WTC11 (cell line): ENCODE data around the gene ATP2B2.

Experiments used
- ARID4B ChIP-seq: sonication (generic); formaldehyde crosslinking; IDR thresholded peaks from 2 replicates; pipeline ENCODE4 v1.8.0; 2023; ENCODE audit warnings: missing genetic modification reagents, mild to moderate bottlenecking, borderline replicate concordance
- CTCF ChIP-seq: fragments of 200-600 bp; IDR thresholded peaks from 2 replicates; pipeline ENCODE4 v1.8.0; 2022; ENCODE audit warnings: antibody characterized with exemption
- ESRRA ChIP-seq: sonication (generic); formaldehyde crosslinking; IDR thresholded peaks from 2 replicates; pipeline ENCODE4 v1.8.1; 2022; ENCODE audit warnings: mild to moderate bottlenecking, missing genetic modification reagents, borderline replicate concordance
- NFYB ChIP-seq: sonication (generic); formaldehyde crosslinking; conservative IDR thresholded peaks from 2 replicates; pipeline ENCODE4 v1.8.0; 2022; ENCODE audit warnings: low read depth, missing genetic modification reagents
- NR2C2 ChIP-seq: sonication (generic); formaldehyde crosslinking; IDR thresholded peaks from 2 replicates; pipeline ENCODE4 v1.8.0; 2022; ENCODE audit warnings: mild to moderate bottlenecking, missing genetic modification reagents
- NR3C1 ChIP-seq: sonication (generic); formaldehyde crosslinking; conservative IDR thresholded peaks from 2 replicates; pipeline ENCODE4 v1.8.1; 2023; ENCODE audit warnings: low read depth, mild to moderate bottlenecking, missing genetic modification reagents
- RORB ChIP-seq: fragments of 250-450 bp; sonication (Bioruptor Pico); IDR thresholded peaks from 2 replicates; pipeline ENCODE4 v1.9.0; 2021; ENCODE audit warnings: mild to moderate bottlenecking
- ZNF219 ChIP-seq: sonication (generic); formaldehyde crosslinking; IDR thresholded peaks from 2 replicates; pipeline ENCODE4 v1.8.0; 2023; ENCODE audit warnings: missing genetic modification reagents, mild to moderate bottlenecking, borderline replicate concordance
- ZNF416 ChIP-seq: fragments of 250-450 bp; sonication (Bioruptor Pico); IDR thresholded peaks from 2 replicates; pipeline ENCODE4 v1.9.0; 2021; ENCODE audit warnings: mild to moderate bottlenecking, inconsistent platforms
- ZNF671 ChIP-seq: fragments of 250-450 bp; sonication (Bioruptor Pico); IDR thresholded peaks from 2 replicates; pipeline ENCODE4 v1.8.0; 2021; ENCODE audit warnings: mild to moderate bottlenecking

- TF ChIP-seq NFYB (CRISPR knock-in tag) (no peak), ZNF219 (CRISPR knock-in tag) (no peak), NR2C2 (CRISPR knock-in tag) (no peak), ZNF416 (CRISPR knock-in tag) (no peak), CTCF (no peak), NR3C1 (CRISPR knock-in tag) (no peak), ESRRA (CRISPR knock-in tag) (no peak), ZNF671 (no peak), RORB (CRISPR knock-in tag) (no peak), ARID4B (CRISPR knock-in tag) (no peak)
These were observed 976 bp downstream of the ATP2B2 start for GRCh38 chr3:10504171-10505049.
